Activated CD8-positive, alpha-beta memory T cell treated with anti-CD3 and anti-CD28 coated beads for 1 hour (primary cell): ENCODE results near the gene ARHGAP23.
A peak's percentile ranks its signal among the peaks of the same experiment; 100 is the strongest.

Source experiments
- DNase-seq, 2 donors: peaks; one replicate each; pipeline ENCODE4 v3.0.0-alpha.2; 2020; ENCODE audit warnings: low read depth in 1 of 2; ENCODE audit errors: extremely low read depth in 1 of 2

ARHGAP23 gene

DNA sequence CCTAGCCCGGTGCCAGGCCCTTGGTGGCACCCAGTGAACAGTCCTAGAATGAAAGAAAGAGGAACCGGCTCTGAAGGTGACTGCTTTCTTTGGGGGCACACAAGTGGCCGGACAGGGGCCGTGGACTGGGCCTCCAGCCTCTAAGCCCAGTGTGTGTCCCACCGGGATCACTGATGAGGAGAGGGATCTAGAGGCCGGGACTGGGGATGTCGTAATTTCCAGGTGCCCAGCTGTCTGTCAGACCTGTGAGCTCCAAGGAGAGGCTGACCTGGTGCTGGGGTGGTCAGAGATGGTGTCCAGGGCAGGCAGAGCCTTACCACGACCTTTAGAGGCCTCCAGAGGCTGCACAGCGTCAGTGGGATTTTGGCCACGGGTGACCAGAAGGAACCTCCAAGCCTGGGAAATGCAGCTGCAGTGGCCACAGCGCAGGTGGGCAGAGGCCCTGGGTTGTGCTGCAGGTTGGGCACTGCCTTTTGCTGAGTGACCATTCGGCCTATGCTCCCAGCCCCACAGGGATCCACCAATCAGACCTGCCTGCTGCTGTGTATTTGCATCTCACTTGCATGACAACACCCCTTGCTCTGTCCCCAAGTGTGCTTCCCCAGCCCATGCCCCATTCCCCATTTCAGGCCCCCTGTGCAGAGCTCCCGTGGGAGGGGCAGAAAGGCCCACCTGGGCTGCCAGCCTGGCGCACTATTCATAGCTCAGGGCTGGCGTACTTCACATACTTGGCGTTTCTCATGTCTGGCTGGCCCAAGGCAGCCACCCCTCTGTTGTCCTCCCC, 12.5 kb downstream of the ARHGAP23 start:
- no peak for DNase-seq

GRCh38 chr17:38441429-38442061, 13.3 kb downstream of the ARHGAP23 start:
- no peak for DNase-seq

DNA sequence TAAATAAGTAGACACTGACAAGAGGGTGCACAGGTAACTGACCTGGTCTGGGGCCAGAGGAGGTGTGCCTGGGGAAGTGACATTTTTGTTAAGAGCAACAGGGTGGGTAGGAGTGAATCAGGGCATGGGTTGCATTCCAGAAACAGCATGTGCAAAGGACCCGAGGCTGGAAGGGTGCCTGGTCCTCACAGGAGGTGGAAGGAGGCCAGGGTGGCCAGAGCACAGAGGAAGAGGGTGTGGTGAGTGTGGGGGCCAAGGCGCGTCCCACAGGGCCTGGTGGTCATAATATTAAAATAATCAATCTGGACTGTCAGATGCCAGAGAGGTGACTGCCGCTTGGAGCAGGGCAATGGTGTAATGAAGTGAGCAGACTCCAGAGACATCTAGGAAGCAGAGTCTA, 14.3 kb downstream of the ARHGAP23 start:
- DNase-seq, result no peak

DNA sequence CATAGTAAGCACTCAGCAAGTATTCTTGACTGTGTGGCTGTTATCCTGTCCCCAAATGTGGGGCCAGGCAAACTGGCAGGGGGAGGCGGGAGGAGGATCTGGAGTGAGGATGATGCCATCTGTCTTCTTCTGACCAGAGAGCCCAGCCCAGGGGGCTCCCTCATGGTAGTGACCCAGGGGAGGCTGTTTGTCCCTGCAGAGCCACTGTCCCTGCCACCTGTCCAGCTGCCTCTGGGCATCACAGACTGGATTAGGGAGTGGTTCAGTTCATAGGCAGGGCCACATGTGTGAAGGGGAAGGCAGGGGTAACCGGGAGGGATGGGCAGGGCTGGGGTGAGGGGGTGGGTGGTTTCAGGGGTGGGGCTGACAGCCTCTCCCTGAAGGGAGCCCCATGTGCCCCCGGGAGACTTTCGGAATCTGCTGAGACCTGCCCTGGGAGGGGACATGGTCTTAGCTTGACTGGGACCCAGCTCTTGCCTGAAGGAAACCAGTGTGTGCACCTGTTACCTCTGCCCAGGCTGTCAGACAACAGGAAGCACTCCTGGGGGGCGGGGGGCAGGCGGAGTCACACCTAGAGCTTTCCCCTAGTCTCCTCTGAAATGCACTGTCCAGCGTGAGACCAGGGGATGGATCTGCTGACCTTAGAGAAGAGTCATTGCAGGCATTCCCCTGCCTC, 15.2 kb downstream of the ARHGAP23 start:
- no peak for DNase-seq

- peak in 1 of 2 donors; percentile 28 for DNase-seq
These were observed 15.9 kb downstream of the ARHGAP23 start for GRCh38 chr17:38444151-38444550.

DNA sequence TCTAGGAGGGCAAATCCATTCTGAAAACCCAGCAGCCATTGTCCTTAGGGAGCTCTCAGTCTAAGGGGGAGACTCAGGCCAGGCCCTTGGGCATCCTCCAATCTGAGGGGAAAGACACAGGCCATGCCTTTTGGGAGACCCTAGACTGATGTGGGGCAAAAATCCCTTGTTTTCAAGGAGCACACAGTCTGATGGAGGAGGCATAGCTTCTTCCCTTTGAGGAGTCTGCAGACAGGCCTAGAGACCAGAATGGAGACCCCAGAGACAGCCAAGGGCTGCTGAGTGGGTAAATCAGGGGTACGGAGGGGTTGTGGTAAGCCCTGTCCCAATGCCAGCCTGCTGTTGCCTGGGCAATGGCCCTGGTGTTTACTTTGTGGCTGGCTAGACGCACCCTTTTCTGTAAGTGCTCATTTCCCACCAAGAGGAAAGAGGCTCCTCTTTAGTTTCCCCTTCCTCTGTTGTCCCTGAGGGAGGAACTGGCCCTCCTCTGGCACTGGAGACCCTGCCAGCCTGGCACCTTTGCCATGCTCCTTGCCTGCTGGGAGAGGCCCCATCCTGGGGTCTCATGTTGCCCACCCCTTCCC, 19.3 kb downstream of the ARHGAP23 start:
- no peak for DNase-seq

GRCh38 chr17:38448208-38448771, 20.0 kb downstream of the ARHGAP23 start:
- no peak for DNase-seq

DNA sequence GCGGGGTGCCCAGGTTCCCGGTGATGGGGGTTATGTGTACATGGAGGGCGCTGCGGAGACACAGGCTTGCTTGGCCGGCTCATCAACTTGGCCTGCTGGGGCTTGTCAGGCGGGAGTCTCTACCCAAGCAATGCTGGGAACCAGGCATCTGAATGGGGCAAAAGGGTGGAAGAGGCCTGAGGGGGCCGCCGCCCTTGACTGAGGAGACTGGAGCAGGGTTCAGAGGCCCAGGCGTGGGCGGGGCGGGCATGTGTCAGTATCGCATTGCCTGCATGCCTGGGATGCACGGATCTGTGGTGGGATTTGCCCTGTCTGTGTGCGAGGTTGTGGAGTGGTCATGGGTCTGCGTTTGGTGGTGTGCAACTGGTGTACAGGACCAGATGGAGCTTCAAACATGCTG, 21.1 kb downstream of the ARHGAP23 start:
- no peak for DNase-seq

DNA sequence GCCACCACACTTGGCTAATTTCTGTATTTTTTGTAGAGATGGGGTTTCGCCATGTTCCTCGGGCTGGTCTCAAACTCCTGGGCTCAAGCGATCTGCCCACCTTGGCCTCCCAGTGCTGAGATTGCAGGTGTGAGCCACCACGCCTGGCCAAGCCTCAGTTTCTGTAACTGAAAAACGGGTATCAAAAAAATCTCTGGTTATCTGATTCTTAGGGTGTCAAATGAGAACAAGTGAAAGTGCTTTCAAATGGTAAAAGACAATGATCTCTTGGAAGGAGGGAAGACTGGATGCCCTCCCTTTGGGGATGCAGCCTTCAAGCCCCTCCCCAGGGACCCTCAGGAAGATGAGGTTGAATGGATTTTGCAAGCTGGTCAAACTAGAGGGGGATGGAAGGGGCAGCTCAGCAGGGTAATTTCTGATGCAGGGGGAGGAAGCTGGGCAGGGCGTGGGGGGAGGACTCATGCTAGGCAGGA, 22.3 kb downstream of the ARHGAP23 start:
- no peak for DNase-seq

DNA sequence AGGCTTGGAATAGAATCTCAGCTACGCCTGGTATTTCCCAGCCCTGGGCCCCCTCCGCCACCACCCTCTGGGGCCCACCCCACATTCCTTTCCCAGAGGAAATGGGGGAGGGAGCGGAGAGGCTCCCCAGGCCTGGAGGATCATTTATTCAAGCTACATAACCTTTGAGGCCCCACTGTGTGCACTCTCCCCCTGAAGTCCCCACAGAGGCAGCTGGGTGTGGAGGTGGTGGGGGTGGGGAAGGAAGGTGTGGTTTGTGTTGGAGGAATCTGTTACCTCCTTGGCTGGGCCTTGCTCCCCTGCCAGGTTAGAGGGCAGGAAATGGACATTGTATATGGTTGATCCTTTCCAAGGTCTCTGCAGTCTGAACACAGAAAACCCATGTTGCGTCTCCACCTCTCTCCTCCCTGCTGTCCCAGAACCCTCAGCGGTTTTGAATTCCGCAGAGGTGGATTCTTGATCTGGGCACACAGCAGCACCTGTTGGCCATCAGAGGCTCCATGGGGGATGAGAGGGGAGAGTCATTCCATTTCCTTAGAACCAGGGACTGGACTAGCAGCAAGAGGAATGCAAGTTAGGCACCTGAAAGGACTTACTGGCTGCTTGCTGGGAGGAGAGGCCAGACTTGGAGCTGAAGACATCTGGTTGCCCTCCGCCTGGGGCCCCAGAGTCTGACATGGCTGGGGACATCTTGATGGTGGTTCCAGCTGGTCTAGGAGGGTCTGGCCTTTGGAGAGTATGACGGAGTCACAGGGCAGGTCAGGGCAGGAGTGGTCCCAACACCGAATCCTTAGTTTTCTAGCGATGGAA, 23.0 kb downstream of the ARHGAP23 start:
- DNase-seq, result no peak

DNA sequence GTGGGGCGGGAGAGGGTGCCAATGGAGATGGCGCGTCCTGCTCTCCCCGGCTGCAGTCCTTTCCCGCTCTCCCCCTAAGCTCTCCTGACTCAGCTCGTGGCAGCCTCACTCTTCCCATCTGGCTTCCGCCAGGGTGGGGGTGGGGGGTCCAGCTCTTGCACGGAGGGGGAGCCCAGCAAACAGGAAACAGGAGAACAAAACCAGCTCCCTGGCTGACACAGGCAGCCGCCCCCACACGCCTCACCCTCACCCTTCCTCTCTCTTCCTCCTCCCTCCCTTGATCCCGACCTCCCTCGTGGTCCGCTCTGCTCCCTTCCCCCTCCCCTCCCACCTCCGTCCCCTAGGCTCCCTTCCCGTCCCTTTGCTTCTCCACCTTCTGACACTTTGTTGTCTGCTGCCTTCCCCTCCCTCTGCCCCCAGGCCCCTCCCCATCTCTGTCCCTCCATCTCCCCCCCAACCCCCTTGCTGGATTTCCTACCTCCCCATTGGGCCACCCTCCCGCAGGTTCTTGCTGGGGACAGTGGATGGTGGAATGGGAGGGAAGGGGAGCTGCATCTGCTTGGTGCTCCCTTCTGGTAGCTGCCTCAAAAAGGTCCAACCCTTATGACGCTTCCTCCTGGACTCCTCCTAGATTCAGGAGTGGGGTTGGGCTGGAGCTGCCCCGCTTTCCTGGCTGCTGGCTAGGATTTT, 23.7 kb downstream of the ARHGAP23 start:
- DNase-seq, result no peak

- no peak for DNase-seq
These were observed 24.5 kb downstream of the ARHGAP23 start for GRCh38 chr17:38452719-38453118.

DNA sequence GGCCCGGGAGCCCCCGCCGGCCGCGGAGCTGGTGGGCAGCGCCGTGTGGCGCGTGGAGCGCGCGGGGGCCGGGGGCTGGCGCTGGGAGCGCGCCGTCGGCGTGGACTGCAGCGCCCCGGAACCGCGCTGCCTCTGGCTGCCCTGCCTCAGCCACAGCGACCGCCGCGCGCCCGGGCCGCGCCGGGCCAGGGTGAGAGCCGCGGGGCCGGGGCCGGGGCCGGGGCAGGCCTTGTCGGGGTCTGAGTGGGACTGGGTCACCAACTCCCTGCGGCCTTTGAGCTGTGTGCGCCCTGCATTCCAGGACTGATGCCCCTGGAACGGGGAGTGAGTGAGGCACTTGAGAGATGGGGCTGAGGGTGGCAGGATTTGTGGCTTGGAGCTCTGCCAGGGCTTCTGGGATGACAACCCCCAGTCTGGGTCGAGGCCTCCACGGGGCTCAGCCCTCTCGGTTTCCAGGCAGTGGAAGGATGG, 25.7 kb downstream of the ARHGAP23 start:
- DNase-seq, result no peak

GRCh38 chr17:38454532-38454931, 26.3 kb downstream of the ARHGAP23 start:
- DNase-seq, result no peak

DNA sequence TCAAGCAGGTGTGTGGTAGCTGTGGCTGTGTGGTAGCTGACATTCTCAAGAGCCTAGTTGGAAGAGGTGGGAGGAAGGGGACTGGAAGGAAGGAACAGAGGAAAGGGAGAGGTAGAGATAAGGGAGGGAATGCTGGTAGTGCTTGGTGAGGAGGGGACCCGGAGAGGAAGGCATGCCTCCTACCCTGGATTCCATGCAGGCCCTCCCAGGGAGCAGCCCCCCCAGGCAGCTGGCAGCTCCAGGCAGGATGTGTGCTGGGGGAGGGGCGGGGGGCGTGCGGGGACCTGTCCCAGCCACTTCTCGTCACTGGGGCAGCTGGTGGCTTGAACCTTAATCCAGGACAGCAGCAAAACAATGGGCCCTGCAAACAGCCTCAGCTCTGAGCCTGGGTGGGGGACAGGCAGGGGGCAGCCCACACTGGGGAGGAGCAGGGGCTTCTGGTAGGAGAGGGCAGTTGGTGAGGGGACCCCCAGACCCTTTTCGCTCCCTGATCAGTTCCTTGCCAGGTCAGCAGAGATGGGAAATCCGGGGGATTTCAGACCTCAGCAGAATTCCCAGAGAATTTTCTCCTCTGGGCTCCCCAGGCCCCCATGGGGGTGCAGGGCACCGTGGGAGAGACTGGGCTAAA, 27.1 kb downstream of the ARHGAP23 start:
- no peak for DNase-seq

- no peak for DNase-seq
These were observed 28.0 kb downstream of the ARHGAP23 start for GRCh38 chr17:38456031-38456815.

- no peak for DNase-seq
These were observed 29.5 kb downstream of the ARHGAP23 start for GRCh38 chr17:38457577-38458371.

GRCh38 chr17:38458521-38458920, 30.3 kb downstream of the ARHGAP23 start:
- DNase-seq, result no peak
